Endothelial cell of umbilical vein (primary cell): ENCODE results near the gene FAM131B. TPM values are rescaled to one million over a fixed set of nuclear protein-coding genes. Genes with fewer than 3 reads are reported as not detected.

ENCODE experiments used
- BruUV-seq: library from RNA; stranded (reverse); fragments of 400-500 nt; replicated peaks from 2 replicates; lab custom pipeline; 2021; lab: Mats Ljungman, UMichigan
- CTCF ChIA-PET: fragments of 300-600, 350-600 bp; sonication (Branson Sonifier 250); formaldehyde crosslinking; loops from one replicate; lab custom pipeline; 2021; ENCODE audit warnings: antibody characterized with exemption, inconsistent platforms; lab: Charles Lee
- POLR2A ChIA-PET: fragments of 300-600, 350-600 bp; sonication (Branson Sonifier 250); formaldehyde crosslinking; loops from one replicate; lab custom pipeline; 2021; ENCODE audit warnings: antibody characterized with exemption, inconsistent platforms; lab: Charles Lee
- DNase-seq: peaks from one replicate; pipeline ENCODE4 v3.0.0-alpha.2; 2011; ENCODE audit warnings: low read depth, low spot score
- FAIRE-seq: peaks from 2 replicates; lab custom pipeline; 2011; peaks lifted over from hg19 to GRCh38; lab: Jason Lieb, UNC
- H2AFZ ChIP-seq: 2 replicates; pipeline ENCODE4 v1.6.0; 2012; ENCODE audit warnings: low read depth, low read length, control low read depth, inconsistent platforms
- H3K27ac ChIP-seq: 2 replicates; pipeline ENCODE4 v1.5.1; 2011; ENCODE audit warnings: low read depth, mild to moderate bottlenecking, control low read depth, low read length, moderate library complexity; ENCODE audit not compliant: insufficient read depth
- H3K27me3 ChIP-seq, 2 experiments: 2 replicates each; pipeline versions ENCODE4 v1.6.0 to v1.6.1; 2011; ENCODE audit warnings: low read length in 2 of 2, mixed read lengths in 1 of 2; ENCODE audit not compliant: control insufficient read depth in 2 of 2, insufficient read depth in 2 of 2
- H3K36me3 ChIP-seq, 2 experiments: 2 replicates in 1 of 2; 3 replicates in 1 of 2; pipeline ENCODE4 v1.5.1; 2011; ENCODE audit warnings: low read length in 2 of 2, mild to moderate bottlenecking in 1 of 2, moderate library complexity in 1 of 2; ENCODE audit not compliant: control insufficient read depth in 2 of 2, insufficient read depth in 2 of 2; ENCODE audit errors: extremely low read depth in 1 of 2
- H3K4me1 ChIP-seq: 3 replicates; pipeline ENCODE4 v1.5.1; 2011; ENCODE audit warnings: mild to moderate bottlenecking, low read length; ENCODE audit not compliant: control insufficient read depth, insufficient read depth; ENCODE audit errors: extremely low read depth
- H3K4me2 ChIP-seq: 2 replicates; pipeline ENCODE4 v1.6.1; 2011; ENCODE audit warnings: low read length, control low read depth, mixed read lengths; ENCODE audit not compliant: insufficient read depth
- H3K4me3 ChIP-seq, 3 experiments: fragments of 200-600 bp in 1 of 3; sonication (generic), shearing (Covaris generic) in 1 of 3; replicated peaks in 1 of 3; 2 replicates each; pipeline ENCODE4 v1.5.1; 2011 to 2016; ENCODE audit warnings: control low read depth in 3 of 3, low read length in 3 of 3, mild to moderate bottlenecking in 2 of 3, inconsistent platforms in 1 of 3, low read depth in 1 of 3, moderate library complexity in 1 of 3; ENCODE audit not compliant: insufficient read depth in 1 of 3
- H3K79me2 ChIP-seq: 2 replicates; pipeline ENCODE4 v1.6.0; 2012; ENCODE audit warnings: low read length, inconsistent platforms; ENCODE audit not compliant: control insufficient read depth, insufficient read depth
- H3K9ac ChIP-seq: replicated peaks from 2 replicates; pipeline ENCODE3; 2011; ENCODE audit warnings: low read length, control low read depth; ENCODE audit not compliant: insufficient read depth; ENCODE audit errors: extremely low read depth
- H3K9me1 ChIP-seq: replicated peaks from 3 replicates; pipeline ENCODE4 v1.6.0; 2011; ENCODE audit warnings: mild to moderate bottlenecking, low read length; ENCODE audit not compliant: control insufficient read depth, insufficient read depth; ENCODE audit errors: extremely low read depth
- H3K9me3 ChIP-seq: replicated peaks from 2 replicates; pipeline ENCODE4 v1.5.1; 2012; ENCODE audit warnings: low read length, inconsistent platforms; ENCODE audit not compliant: control insufficient read depth, insufficient read depth
- H4K20me1 ChIP-seq: replicated peaks from 2 replicates; pipeline ENCODE3; 2011; ENCODE audit warnings: mild to moderate bottlenecking, low read length; ENCODE audit not compliant: control insufficient read depth, insufficient read depth; ENCODE audit errors: extremely low read depth
- CTCF ChIP-seq, 2 donors: IDR thresholded peaks; 1 replicate in 1 of 2; 2 replicates in 1 of 2; pipeline ENCODE4 v1.5.1; 2011; ENCODE audit warnings: low read length in 2 of 2, mild to moderate bottlenecking in 2 of 2, moderate library complexity in 2 of 2, control low read depth in 1 of 2, inconsistent platforms in 1 of 2, low read depth in 1 of 2; ENCODE audit not compliant: insufficient read depth in 1 of 2; ENCODE audit errors: extremely low read depth in 1 of 2
- FOS ChIP-seq: IDR thresholded peaks from 2 replicates; pipeline ENCODE4 v1.6.1; 2011; ENCODE audit warnings: mild to moderate bottlenecking, low read length, moderate library complexity, borderline replicate concordance; ENCODE audit not compliant: insufficient read depth
- dilution Hi-C: fragments of 300-500 bp; cut with MboI; formaldehyde crosslinking; loops from one replicate; pipeline ENCODE4 v1.15.0; 2019; ENCODE audit warnings: low sequenced_read_pairs; ENCODE audit not compliant: extremely low pct_ligation_motif_present
- intact Hi-C: fragments of 100-400 bp; cut with micrococcal nuclease; formaldehyde crosslinking; loops from one replicate; pipeline ENCODE4 v1.10.0; 2022
- polyA plus RNA-seq, 4 experiments: library from polyadenylated mRNA; depleted of rRNA in 3 of 4; stranded (reverse) in 3 of 4; unstranded in 1 of 4; fragments of >200 nt; gene quantifications; 2 replicates each; pipeline versions ENCODE4 v1.2.1 to v1.2.3, GENCODE V29; 2011 to 2012; ENCODE audit warnings: missing spikeins in 1 of 4
- total RNA-seq: library from RNA; stranded (reverse); gene quantifications from 2 replicates; pipeline ENCODE4 v1.2.3, GENCODE V29; 2021

The FAM131B gene
- total and polyA plus RNA-seq, 2 donors (not counting 3 experiments of a cell fraction or from before 2014, with no cell fraction given): 1.6 to 1.8 TPM

GRCh38 chr7:143345428-143345900 lies 17.0 kb downstream of the FAM131B start:
- CTCF ChIA-PET: interaction anchor here (0.6 to 2.3 kb wide), 13 partner anchors 9 to 105 kb away, joined by 3 to 10 read pairs (median 5); partner anchors contain the start of gene ZYX
- intact Hi-C loops: loop anchor here (1.0 to 2.0 kb wide), 3 partner anchors 17 to 105 kb away; partner anchors contain the start of gene FAM131B

More at GRCh38 chr7:143345428-143345900, 17.0 kb downstream of the FAM131B start:
- H3K36me3 ChIP-seq: no peaks in the 10 kb centered on the region
- H3K27ac ChIP-seq: no peak overlapping the region
- peak; percentile 55 for DNase-seq
- H3K79me2 ChIP-seq: no peaks in the 10 kb centered on the region
- peaks cover 20 to 24% of the 10 kb centered on the region in 2 experiments for H3K27me3 ChIP-seq
- no peak for TF ChIP-seq FOS
- peak; percentile 58 to 73 for TF ChIP-seq CTCF (IDR thresholded peaks at IDR 0.05; ENCODE audit: extremely low read depth in 1 of 2, insufficient read depth in 1 of 2, low read depth in 1 of 2, low read length in 2 of 2)
- POLR2A ChIA-PET: interaction anchor here (0.9 to 1.1 kb wide), 2 partner anchors 11 to 57 kb away, joined by 3 read pairs; partner anchors contain the start of gene CASP2
- H3K4me2 ChIP-seq: peak overlapping the region; percentile 79
- no peaks in the 10 kb centered on the region for H3K9me1 ChIP-seq
- H3K9ac ChIP-seq: peak overlapping the region; percentile 3
- peak overlapping the region; percentile 93 for H2AFZ ChIP-seq
- BruUV-seq: no TSS peak
- dilution Hi-C loops: no loop called here
- H3K9me3 ChIP-seq: no peaks in the 10 kb centered on the region
- H3K4me3 ChIP-seq: peak overlapping the region in 2 of 3 experiments; percentile 21 to 47
- FAIRE-seq: peak; percentile 69
- H4K20me1 ChIP-seq: no peaks in the 10 kb centered on the region
- H3K4me1 ChIP-seq: peaks cover 4% of the 10 kb centered on the region
